HL-60 (cell line): Measurements from ENCODE around the gene CLDN34.
A peak's percentile ranks its signal among the peaks of the same experiment; 100 is the strongest.

ENCODE experiments used
- DNase-seq, 2 experiments: peaks; one replicate each; pipeline ENCODE4 v3.0.0-alpha.2; 2010 to 2020; ENCODE audit warnings: low read depth in 1 of 2, low spot score in 1 of 2
- H3K27ac ChIP-seq: fragments of 250-450 bp; sonication (Bioruptor Pico); replicated peaks from 2 replicates; pipeline ENCODE4 v1.5.1; 2020; ENCODE audit warnings: mild to moderate bottlenecking, moderate library complexity
- H3K27me3 ChIP-seq: fragments of 250-450 bp; sonication (Bioruptor Pico); 2 replicates; pipeline ENCODE4 v1.5.1; 2021; ENCODE audit warnings: mild to moderate bottlenecking, moderate library complexity; ENCODE audit not compliant: insufficient read depth, poor library complexity, severe bottlenecking
- H3K4me3 ChIP-seq: replicated peaks from 2 replicates; pipeline ENCODE4 v1.5.1; 2011; ENCODE audit warnings: mild to moderate bottlenecking, control low read depth, low read length; ENCODE audit not compliant: insufficient read depth
- GABPA ChIP-seq: IDR thresholded peaks from 2 replicates; pipeline ENCODE4 v1.6.1; 2012; ENCODE audit warnings: low read depth
- POLR2AphosphoS5 ChIP-seq: IDR thresholded peaks from 2 replicates; pipeline ENCODE4 v1.6.1; 2012; ENCODE audit warnings: low read depth
- REST ChIP-seq: IDR thresholded peaks from 2 replicates; pipeline ENCODE4 v1.6.1; 2012; ENCODE audit warnings: low read depth; ENCODE audit not compliant: insufficient replicate concordance
- SPI1 ChIP-seq: IDR thresholded peaks from 2 replicates; pipeline ENCODE4 v1.6.1; 2012; ENCODE audit warnings: low read depth, mild to moderate bottlenecking, borderline replicate concordance
- TF ChIP-seq, protein P1 (sequence below): IDR thresholded peaks from one replicate; pipeline ENCODE4 v1.5.1; 2011; ENCODE audit warnings: low read length, control low read depth, inconsistent platforms; ENCODE audit not compliant: insufficient read depth

Gene CLDN34

DNA sequence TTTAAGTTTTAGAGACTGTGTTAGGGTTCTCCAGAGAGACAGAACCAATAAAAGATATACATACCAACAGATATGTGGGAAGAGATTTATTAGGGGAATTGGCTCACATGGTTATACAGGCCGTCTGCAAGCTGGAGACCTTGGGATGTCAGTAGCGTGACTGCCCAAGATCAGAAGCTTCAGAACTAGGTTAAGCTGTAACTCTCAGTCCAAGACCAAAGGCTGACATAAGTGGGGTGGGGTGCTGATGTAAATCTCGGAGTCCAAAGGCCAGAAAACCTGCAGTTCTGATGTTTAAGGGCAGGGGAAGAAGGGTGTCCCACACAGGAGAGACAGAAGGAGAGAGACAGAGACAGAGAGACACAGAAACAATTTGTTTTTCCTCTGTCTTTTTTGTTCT lies 10.5 kb downstream of the CLDN34 start:
- DNase-seq, result no peak
- no peak for TF ChIP-seq SPI1
- TF ChIP-seq REST, result no peak
- no peak for TF ChIP-seq POLR2AphosphoS5
- no peak for TF ChIP-seq GABPA
- TF ChIP-seq, protein P1, sequence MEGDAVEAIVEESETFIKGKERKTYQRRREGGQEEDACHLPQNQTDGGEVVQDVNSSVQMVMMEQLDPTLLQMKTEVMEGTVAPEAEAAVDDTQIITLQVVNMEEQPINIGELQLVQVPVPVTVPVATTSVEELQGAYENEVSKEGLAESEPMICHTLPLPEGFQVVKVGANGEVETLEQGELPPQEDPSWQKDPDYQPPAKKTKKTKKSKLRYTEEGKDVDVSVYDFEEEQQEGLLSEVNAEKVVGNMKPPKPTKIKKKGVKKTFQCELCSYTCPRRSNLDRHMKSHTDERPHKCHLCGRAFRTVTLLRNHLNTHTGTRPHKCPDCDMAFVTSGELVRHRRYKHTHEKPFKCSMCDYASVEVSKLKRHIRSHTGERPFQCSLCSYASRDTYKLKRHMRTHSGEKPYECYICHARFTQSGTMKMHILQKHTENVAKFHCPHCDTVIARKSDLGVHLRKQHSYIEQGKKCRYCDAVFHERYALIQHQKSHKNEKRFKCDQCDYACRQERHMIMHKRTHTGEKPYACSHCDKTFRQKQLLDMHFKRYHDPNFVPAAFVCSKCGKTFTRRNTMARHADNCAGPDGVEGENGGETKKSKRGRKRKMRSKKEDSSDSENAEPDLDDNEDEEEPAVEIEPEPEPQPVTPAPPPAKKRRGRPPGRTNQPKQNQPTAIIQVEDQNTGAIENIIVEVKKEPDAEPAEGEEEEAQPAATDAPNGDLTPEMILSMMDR, result no peak
- no peaks in the 10 kb centered on the region for H3K27me3 ChIP-seq
- H3K4me3 ChIP-seq, result no peak overlapping the region
- no peak overlapping the region for H3K27ac ChIP-seq

DNA sequence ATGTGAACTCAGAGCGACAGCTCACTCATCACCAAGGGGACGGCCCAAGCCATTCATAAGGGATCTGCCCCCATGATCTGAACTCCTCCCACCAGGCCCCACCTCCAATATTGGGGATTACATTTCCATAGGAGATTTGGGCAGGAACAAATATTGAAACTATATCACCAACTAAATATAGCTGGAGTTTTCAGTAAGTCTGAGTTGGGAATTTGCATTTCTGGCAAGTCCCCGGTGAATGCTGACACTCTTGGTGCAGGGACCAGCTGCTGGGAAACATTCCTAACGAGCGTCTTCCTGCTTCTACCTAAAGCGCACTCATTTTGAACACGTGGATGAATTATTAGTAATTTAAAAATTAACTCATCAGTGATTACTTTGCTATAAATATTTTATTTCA lies 13.2 kb downstream of the CLDN34 start:
- DNase-seq, result no peak
- no peaks in the 10 kb centered on the region for H3K27me3 ChIP-seq
- TF ChIP-seq SPI1 (no peak), POLR2AphosphoS5 (no peak), GABPA (no peak), REST (no peak)
- TF ChIP-seq, protein P1, result no peak
- H3K4me3 ChIP-seq, result no peak overlapping the region
- H3K27ac ChIP-seq, result peak overlapping the region; percentile 93

GRCh38 chrX:9980927-9981326 lies 13.8 kb downstream of the CLDN34 start:
- DNase-seq, result peak in 1 of 2 experiments; percentile 47
- Histone ChIP-seq H3K27ac (peak overlapping the region; percentile 93), H3K27me3 (no peaks in the 10 kb centered on the region), H3K4me3 (no peak overlapping the region)
- TF ChIP-seq, protein P1, result no peak
- TF ChIP-seq POLR2AphosphoS5, result no peak
- TF ChIP-seq GABPA, result no peak
- no peak for TF ChIP-seq REST
- no peak for TF ChIP-seq SPI1
